NB4 (cell line): ENCODE data around the gene TRIM3.

Experiments
- DNase-seq: peaks from one replicate; pipeline ENCODE4 v3.0.0; 2010; ENCODE audit warnings: low read depth
- H3K4me3 ChIP-seq: one replicate; pipeline ENCODE4 v1.5.1; 2011; ENCODE audit warnings: mild to moderate bottlenecking, low read depth, low read length, moderate library complexity
- MYC ChIP-seq: IDR thresholded peaks from 2 replicates; pipeline ENCODE4 v1.6.1; 2011; ENCODE audit warnings: low read depth, low read length
- POLR2A ChIP-seq: IDR thresholded peaks from 2 replicates; pipeline ENCODE4 v1.6.1; 2011; ENCODE audit warnings: mild to moderate bottlenecking; ENCODE audit not compliant: insufficient read length; ENCODE audit errors: extremely low read depth
- TF ChIP-seq, protein P1 (sequence below): IDR thresholded peaks from one replicate; pipeline ENCODE4 v1.5.1; 2012; ENCODE audit warnings: low read depth, low read length
- TF ChIP-seq, protein P2 (sequence below): IDR thresholded peaks from 2 replicates; pipeline ENCODE4 v1.6.1; 2011; ENCODE audit warnings: low read depth, low read length

The TRIM3 gene

DNA sequence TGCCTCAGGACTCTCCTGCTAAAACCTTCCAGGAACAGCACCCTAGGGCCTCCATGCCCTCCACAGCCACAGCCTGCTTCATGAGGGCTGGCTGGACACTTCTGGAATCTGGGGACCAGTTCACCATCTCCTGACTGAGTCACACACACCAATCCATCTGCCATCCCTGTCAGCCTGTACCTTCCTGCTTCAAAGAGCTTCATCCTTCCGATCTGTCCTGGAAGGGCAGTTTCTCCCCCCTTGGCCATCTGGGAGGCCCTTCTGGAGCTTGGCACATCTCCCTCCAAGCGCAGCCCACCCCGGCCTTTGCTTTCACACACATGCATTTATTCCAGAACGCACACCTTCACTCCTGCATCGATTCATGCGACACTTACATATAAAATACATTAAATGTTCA is 67.9 kb downstream of the TRIM3 start:
- TF ChIP-seq, protein P1, sequence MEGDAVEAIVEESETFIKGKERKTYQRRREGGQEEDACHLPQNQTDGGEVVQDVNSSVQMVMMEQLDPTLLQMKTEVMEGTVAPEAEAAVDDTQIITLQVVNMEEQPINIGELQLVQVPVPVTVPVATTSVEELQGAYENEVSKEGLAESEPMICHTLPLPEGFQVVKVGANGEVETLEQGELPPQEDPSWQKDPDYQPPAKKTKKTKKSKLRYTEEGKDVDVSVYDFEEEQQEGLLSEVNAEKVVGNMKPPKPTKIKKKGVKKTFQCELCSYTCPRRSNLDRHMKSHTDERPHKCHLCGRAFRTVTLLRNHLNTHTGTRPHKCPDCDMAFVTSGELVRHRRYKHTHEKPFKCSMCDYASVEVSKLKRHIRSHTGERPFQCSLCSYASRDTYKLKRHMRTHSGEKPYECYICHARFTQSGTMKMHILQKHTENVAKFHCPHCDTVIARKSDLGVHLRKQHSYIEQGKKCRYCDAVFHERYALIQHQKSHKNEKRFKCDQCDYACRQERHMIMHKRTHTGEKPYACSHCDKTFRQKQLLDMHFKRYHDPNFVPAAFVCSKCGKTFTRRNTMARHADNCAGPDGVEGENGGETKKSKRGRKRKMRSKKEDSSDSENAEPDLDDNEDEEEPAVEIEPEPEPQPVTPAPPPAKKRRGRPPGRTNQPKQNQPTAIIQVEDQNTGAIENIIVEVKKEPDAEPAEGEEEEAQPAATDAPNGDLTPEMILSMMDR, result no peak
- TF ChIP-seq POLR2A (no peak), MYC (no peak)
- TF ChIP-seq, protein P2, sequence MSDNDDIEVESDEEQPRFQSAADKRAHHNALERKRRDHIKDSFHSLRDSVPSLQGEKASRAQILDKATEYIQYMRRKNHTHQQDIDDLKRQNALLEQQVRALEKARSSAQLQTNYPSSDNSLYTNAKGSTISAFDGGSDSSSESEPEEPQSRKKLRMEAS, result no peak
- H3K4me3 ChIP-seq, result no peak overlapping the region
- DNase-seq, result no peak

DNA sequence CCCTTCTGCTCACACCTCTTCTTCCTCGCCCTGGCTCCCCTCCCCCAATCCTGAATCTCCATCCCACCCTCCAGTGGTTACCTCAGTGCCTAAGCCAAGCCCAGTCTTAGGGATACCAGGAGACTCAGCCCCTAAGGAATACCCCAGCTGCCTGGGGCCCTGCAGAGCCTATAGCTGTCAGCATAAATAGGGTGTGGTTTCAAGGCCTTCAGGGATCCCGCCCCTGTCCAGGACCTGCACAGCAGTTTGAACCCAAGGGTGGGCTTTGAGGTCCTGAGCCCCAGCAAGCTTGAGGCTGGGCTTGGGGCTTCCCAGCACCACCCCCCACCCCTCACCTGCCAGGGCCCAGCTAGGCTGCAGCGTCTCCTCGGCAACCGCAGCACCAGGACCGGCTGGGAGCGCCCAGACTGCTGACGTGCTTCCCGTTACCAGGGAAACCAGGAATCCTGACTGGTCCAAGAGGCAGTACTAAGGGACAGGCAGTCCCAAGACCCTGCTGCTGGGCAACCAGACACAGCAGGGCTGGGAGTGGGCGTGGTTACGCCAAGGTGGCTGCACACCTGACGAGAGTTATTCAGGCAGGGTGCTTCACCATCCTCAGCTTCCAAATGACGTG is 68.6 kb downstream of the TRIM3 start:
- TF ChIP-seq MYC, result no peak
- TF ChIP-seq, protein P1, result no peak
- H3K4me3 ChIP-seq, result no peak overlapping the region
- no peak for DNase-seq

DNA sequence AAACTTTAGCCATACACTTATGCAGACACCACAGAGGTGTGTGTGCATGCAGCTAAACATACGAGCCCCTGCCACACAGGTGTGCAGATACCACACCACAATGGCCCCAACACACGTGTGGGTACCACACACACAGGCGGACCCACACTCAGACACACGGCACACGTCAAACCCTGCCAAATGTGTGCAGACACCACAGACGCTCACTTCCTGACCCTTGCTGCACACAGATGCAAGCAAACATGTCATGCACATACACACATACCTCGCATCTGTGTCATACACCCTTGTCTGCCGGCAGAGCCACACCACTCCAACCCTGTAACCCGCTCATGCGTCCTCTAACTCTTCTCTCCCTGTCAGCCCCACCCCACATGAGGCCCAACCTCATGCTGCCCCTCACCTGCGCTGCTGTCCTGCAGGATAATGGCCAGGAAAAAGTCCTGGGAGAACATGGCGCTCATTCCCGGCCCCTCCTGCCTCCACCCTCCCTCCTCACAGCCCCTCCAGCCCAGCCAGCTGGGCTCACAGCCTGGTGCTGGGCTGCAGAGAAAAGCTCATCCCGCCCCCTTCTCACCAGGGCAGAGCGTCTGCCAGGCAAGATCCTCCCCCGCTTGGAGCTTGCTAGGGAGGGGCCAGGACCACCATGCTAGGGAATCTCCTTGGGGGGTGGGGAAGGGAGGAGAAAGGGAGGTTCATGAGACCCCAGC is 69.2 kb downstream of the TRIM3 start:
- no peak for DNase-seq
- H3K4me3 ChIP-seq, result no peak overlapping the region

DNA sequence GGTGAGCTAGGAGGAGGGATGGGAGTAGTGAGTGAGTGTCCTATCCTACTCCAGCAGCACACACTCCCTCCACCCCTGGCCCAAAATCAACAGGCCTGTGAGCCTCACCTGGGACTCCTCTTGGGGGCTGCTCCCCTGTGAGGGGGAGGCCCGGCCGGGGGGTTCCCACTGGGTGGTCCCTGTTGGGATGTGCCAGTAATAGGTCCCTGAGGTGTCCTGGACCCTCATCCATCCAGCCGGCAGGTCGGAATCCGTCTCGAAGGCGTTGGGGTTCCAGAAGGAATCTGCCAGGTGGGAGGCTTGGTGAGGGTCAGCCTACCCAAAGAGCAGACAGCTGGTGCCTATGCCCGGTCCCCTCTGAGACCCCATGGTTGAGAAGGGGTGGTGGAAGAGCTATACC is 70.2 kb downstream of the TRIM3 start:
- DNase-seq, result no peak
- H3K4me3 ChIP-seq, result no peak overlapping the region
- TF ChIP-seq, protein P1, result no peak
- TF ChIP-seq MYC (no peak), POLR2A (no peak)
- TF ChIP-seq, protein P2, result no peak

More for the DNA sequence above, 69.2 kb downstream of the TRIM3 start:
- TF ChIP-seq POLR2A (no peak), MYC (no peak)
- TF ChIP-seq, protein P1, result no peak
- TF ChIP-seq, protein P2, result no peak

DNA sequence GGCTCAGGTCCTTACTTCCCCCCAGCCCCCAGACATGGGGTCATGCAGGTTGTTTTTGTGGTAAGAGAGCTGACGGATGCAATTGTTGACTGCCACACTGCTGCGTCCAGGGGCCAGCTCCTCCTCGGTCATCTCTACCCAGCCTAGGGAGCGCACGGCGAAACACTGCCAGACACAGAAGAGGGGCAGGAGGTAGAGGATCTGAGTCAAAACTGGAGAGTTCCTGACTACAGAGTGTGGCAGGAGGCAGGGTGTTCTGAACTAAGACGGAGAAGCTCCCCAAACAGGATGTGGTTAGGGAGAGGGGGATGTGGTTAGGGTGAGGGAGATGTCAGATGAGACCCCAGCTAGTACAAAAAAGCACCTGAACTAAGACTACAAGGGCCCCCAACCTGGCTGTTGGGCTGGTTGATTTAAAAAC is 71.2 kb downstream of the TRIM3 start:
- TF ChIP-seq MYC (no peak), POLR2A (no peak)
- TF ChIP-seq, protein P2, result no peak
- TF ChIP-seq, protein P1, result no peak
- no peak overlapping the region for H3K4me3 ChIP-seq
- peak; percentile 86 for DNase-seq
